ENCODE measurements around the gene PCSK4. TPM values are rescaled to one million over a fixed set of nuclear protein-coding genes. Genes with fewer than 3 reads are reported as not detected.

The PCSK4 gene
- total and polyA plus RNA-seq, 9 of the 15 experiments (the other 6 are each of a cell fraction or from before 2014, with no cell fraction given) = 0.01 to 9.1 (median 2.1) TPM; not detected in 1

GRCh38 chr19:1489463-1490310, 463 bp downstream of the PCSK4 start (continued):
- TF ChIP-seq ZNF398 (CRISPR knock-in tag; IDR thresholded peaks at IDR 0.05) (no peak), RBM15 (IDR thresholded peaks at IDR 0.05; ENCODE audit: insufficient read depth, low read length) (no peak), ZBTB5 (IDR thresholded peaks at IDR 0.05) (no peak), E2F3 (CRISPR knock-in tag; IDR thresholded peaks at IDR 0.05) (no peak), E2F4 (CRISPR knock-in tag; IDR thresholded peaks at IDR 0.05; ENCODE audit: low read depth) (0 out of 2 replicates have a peak, but pooled peaks have one; percentile 60), ZNF41 (CRISPR knock-in tag; conservative IDR thresholded peaks at IDR 0.05) (no peak), ZFX (CRISPR knock-in tag; IDR thresholded peaks at IDR 0.05) (peak; percentile 93), EGR1 (conservative IDR thresholded peaks at IDR 0.05) (peak; percentile 86), ARNT (IDR thresholded peaks at IDR 0.05) (no peak), PHF8 (IDR thresholded peaks at IDR 0.05; ENCODE audit: borderline replicate concordance, low read length) (peak; percentile 71; the same call in 1 of the 2 replicates), CREB3 (tag; conservative IDR thresholded peaks at IDR 0.05; ENCODE audit: low read depth) (no peak), ELK1 (CRISPR knock-in tag; IDR thresholded peaks at IDR 0.05) (no peak), TEAD2 (tag; IDR thresholded peaks at IDR 0.05) (no peak), ZBTB7A (IDR thresholded peaks at IDR 0.05; ENCODE audit: borderline replicate concordance, control insufficient read depth, low read depth, low read length) (peak; percentile 96), GATAD2B (IDR thresholded peaks at IDR 0.05; ENCODE audit: borderline replicate concordance) (peak; percentile 37; the same call in 1 of the 2 replicates), ZNF668 (CRISPR knock-in tag; IDR thresholded peaks at IDR 0.05) (no peak), PRMT5 (CRISPR knock-in tag; IDR thresholded peaks at IDR 0.05) (0 out of 2 replicates have a peak, but pooled peaks have one; percentile 45), POLR2AphosphoS2 (IDR thresholded peaks at IDR 0.05; ENCODE audit: low read length) (no peak), ZBTB1 (CRISPR knock-in tag; IDR thresholded peaks at IDR 0.05; ENCODE audit: borderline replicate concordance, low read depth) (0 out of 2 replicates have a peak, but pooled peaks have one; percentile 31), RBFOX2 (IDR thresholded peaks at IDR 0.05; ENCODE audit: low read depth, low read length) (peak; percentile 74)
